Left lung (tissue), 10 donors: ENCODE measurements around the gene SACM1L. TPM values are rescaled to one million over a fixed set of nuclear protein-coding genes. Genes with fewer than 3 reads are reported as not detected.

Experiments
- ATAC-seq: fragments of 200-7000 bp; cut with Tn5 transposase; one replicate; pipeline ENCODE4 v1.9.1; 2020; ENCODE audit warnings: moderate library complexity
- DNase-seq, 4 donors: peaks; one replicate each; pipeline ENCODE4 v3.0.0-alpha.2; 2013 to 2020
- H3K27ac ChIP-seq, 2 donors: fragments of 200-600 bp; sonication (generic) in 1 of 2; one replicate each; pipeline versions ENCODE4 v1.5.0 to v1.8.0; 2020 to 2021
- H3K27me3 ChIP-seq, 2 donors: fragments of 200-600 bp; sonication (generic) in 1 of 2; one replicate each; pipeline versions ENCODE4 v1.5.0 to v1.8.0; 2020 to 2021
- H3K36me3 ChIP-seq, 2 donors: fragments of 200-600 bp; sonication (generic) in 1 of 2; one replicate each; pipeline versions ENCODE4 v1.5.0 to v1.8.0; 2020 to 2021
- H3K4me1 ChIP-seq, 2 donors: fragments of 200-600 bp; one replicate each; pipeline ENCODE4 v1.8.0; 2021
- H3K4me3 ChIP-seq, 2 donors: fragments of 200-600 bp; sonication (generic) in 1 of 2; one replicate each; pipeline versions ENCODE4 v1.5.0 to v1.8.0; 2020 to 2021; ENCODE audit warnings: mild to moderate bottlenecking in 1 of 2
- H3K9me3 ChIP-seq, 2 donors: fragments of 200-600 bp; sonication (generic) in 1 of 2; one replicate each; pipeline versions ENCODE4 v1.5.0 to v1.8.0; 2020 to 2021
- CTCF ChIP-seq, 2 donors: fragments of 200-600 bp; sonication (generic) in 1 of 2; IDR thresholded peaks; one replicate each; pipeline versions ENCODE4 v1.5.0 to v1.8.0; 2021; ENCODE audit warnings: antibody characterized with exemption in 2 of 2
- intact Hi-C, 2 donors: fragments of 100-400 bp; cut with DNase I; formaldehyde crosslinking; loops; one replicate each; pipeline versions ENCODE4 v1.11.2 to v1.14.2; 2022
- polyA plus RNA-seq, 6 donors: library from polyadenylated mRNA; unstranded; fragments of 120-200 nt; gene quantifications; one replicate each; pipeline ENCODE4 v1.2.1, GENCODE V29; 2013; ENCODE audit not compliant: insufficient read length in 6 of 6
- total RNA-seq, 2 donors: library from RNA; stranded (reverse); fragmentation: NEBNext Ultra II Directional; extraction: Animal tissue kit (Norgen Biotek cat#: 25700); gene quantifications; one replicate each; pipeline ENCODE4 v1.2.1, GENCODE V29; 2021
- donor health status: DM: no; HTN: yes; CAD: no.
- donor health status: DM: no; HTN: no; CAD: no.

The SACM1L gene
- total and polyA plus RNA-seq, 8 donors, result 58.2 to 100 (median 80.2) TPM

GRCh38 chr3:45666757-45667431, 22.3 kb upstream of the SACM1L start:
- peaks cover 0 to 40% of the 10 kb centered on the region in 2 donors for H3K36me3 ChIP-seq
- intact Hi-C loops, result no loop called here
- no peak for DNase-seq
- no peak for ATAC-seq
- H3K27ac ChIP-seq, result peak overlapping the region; percentile 31 to 57
- no peaks in the 10 kb centered on the region for H3K27me3 ChIP-seq
- peaks cover 45 to 77% of the 10 kb centered on the region in 2 donors for H3K4me1 ChIP-seq
- no peak overlapping the region for H3K4me3 ChIP-seq
- H3K9me3 ChIP-seq, result no peaks in the 10 kb centered on the region
- TF ChIP-seq CTCF (IDR thresholded peaks at IDR 0.05), result no peak

- no peak overlapping the region for H3K4me3 ChIP-seq
- no peaks in the 10 kb centered on the region for H3K9me3 ChIP-seq
- ATAC-seq, result no peak
- H3K27me3 ChIP-seq, result no peaks in the 10 kb centered on the region
- peaks cover 0 to 46% of the 10 kb centered on the region in 2 donors for H3K36me3 ChIP-seq
- intact Hi-C loops, result no loop called here
- DNase-seq, result no peak
- TF ChIP-seq CTCF (IDR thresholded peaks at IDR 0.05), result no peak
- H3K27ac ChIP-seq, result peak overlapping the region; percentile 31 to 57
- H3K4me1 ChIP-seq, result peaks cover 45 to 79% of the 10 kb centered on the region in 2 donors
These were observed 21.6 kb upstream of the SACM1L start for GRCh38 chr3:45667569-45667934.

- Histone ChIP-seq H3K27ac (peak overlapping the region; percentile 24 to 26), H3K36me3 (peaks cover 0 to 75% of the 10 kb centered on the region in 2 donors), H3K9me3 (no peaks in the 10 kb centered on the region), H3K27me3 (no peaks in the 10 kb centered on the region), H3K4me1 (peaks cover 33 to 61% of the 10 kb centered on the region in 2 donors), H3K4me3 (no peak overlapping the region)
- intact Hi-C loops, result no loop called here
- no peak for ATAC-seq
- no peak for TF ChIP-seq CTCF (IDR thresholded peaks at IDR 0.05)
- no peak for DNase-seq
These were observed 18.8 kb upstream of the SACM1L start for GRCh38 chr3:45670436-45670835.

- Histone ChIP-seq H3K36me3 (peaks cover 0 to 73% of the 10 kb centered on the region in 2 donors), H3K4me3 (no peak overlapping the region), H3K4me1 (peaks cover 31 to 61% of the 10 kb centered on the region in 2 donors), H3K27ac (peak overlapping the region; percentile 24 to 26), H3K9me3 (no peaks in the 10 kb centered on the region), H3K27me3 (no peaks in the 10 kb centered on the region)
- peak; percentile 71 for ATAC-seq
- TF ChIP-seq CTCF (IDR thresholded peaks at IDR 0.05), result no peak
- peak in 1 of 4 donors; percentile 52 for DNase-seq
- intact Hi-C loops, result no loop called here
These were observed 18.2 kb upstream of the SACM1L start for GRCh38 chr3:45670991-45671390.

- intact Hi-C loops, result no loop called here
- no peaks in the 10 kb centered on the region for H3K9me3 ChIP-seq
- peaks cover 30 to 62% of the 10 kb centered on the region in 2 donors for H3K4me1 ChIP-seq
- no peak overlapping the region for H3K27ac ChIP-seq
- H3K4me3 ChIP-seq, result no peak overlapping the region
- no peaks in the 10 kb centered on the region for H3K27me3 ChIP-seq
- peaks cover 0 to 67% of the 10 kb centered on the region in 2 donors for H3K36me3 ChIP-seq
- no peak for TF ChIP-seq CTCF (IDR thresholded peaks at IDR 0.05)
- DNase-seq (no peak), ATAC-seq (no peak)
These were observed 15.9 kb upstream of the SACM1L start for GRCh38 chr3:45673273-45673672.
